OCI-LY1 (cell line): ENCODE results near the gene CDH4.

ENCODE experiments used
- H2AFZ ChIP-seq: fragments of 200-600 bp; sonication (generic), shearing (Covaris generic); 2 replicates; pipeline ENCODE4 v1.6.0; 2014; ENCODE audit warnings: antibody characterized with exemption, mild to moderate bottlenecking, low read length
- H3F3A ChIP-seq: fragments of 200-600 bp; sonication (generic), shearing (Covaris generic); 2 replicates; pipeline ENCODE4 v1.6.0; 2014; ENCODE audit warnings: mild to moderate bottlenecking, antibody characterized with exemption, low read length, moderate library complexity; ENCODE audit not compliant: insufficient read depth
- H3K27ac ChIP-seq: fragments of 200-600 bp; sonication (generic); 2 replicates; pipeline ENCODE4 v1.5.1; 2014; ENCODE audit warnings: low read length, mixed run types, mild to moderate bottlenecking, low read depth; ENCODE audit not compliant: poor library complexity, severe bottlenecking
- H3K27me3 ChIP-seq: fragments of 200-600 bp; sonication (generic); 2 replicates; pipeline ENCODE4 v1.6.0; 2014; ENCODE audit warnings: antibody characterized with exemption, mild to moderate bottlenecking, low read length, moderate library complexity; ENCODE audit not compliant: insufficient read depth
- H3K36me3 ChIP-seq: fragments of 200-600 bp; sonication (generic); 2 replicates; pipeline ENCODE4 v1.6.1; 2014; ENCODE audit warnings: mild to moderate bottlenecking, antibody characterized with exemption, low read length, moderate library complexity, mixed read lengths; ENCODE audit not compliant: insufficient read depth
- H3K4me1 ChIP-seq: fragments of 200-600 bp; sonication (generic); 2 replicates; pipeline ENCODE4 v1.5.1; 2014; ENCODE audit warnings: mild to moderate bottlenecking, low read length, moderate library complexity; ENCODE audit not compliant: insufficient read depth, severe bottlenecking
- H3K4me2 ChIP-seq: fragments of 200-600 bp; sonication (generic), shearing (Covaris generic); 2 replicates; pipeline ENCODE4 v1.6.1; 2014; ENCODE audit warnings: low read length
- H3K4me3 ChIP-seq: fragments of 200-600 bp; sonication (generic); 2 replicates; pipeline ENCODE4 v1.5.1; 2014; ENCODE audit warnings: low read length, low read depth, mild to moderate bottlenecking, mixed read lengths; ENCODE audit not compliant: poor library complexity, severe bottlenecking
- H3K79me2 ChIP-seq: fragments of 200-600 bp; shearing (Covaris generic); 2 replicates; pipeline ENCODE4 v1.6.1; 2016; ENCODE audit warnings: mixed run types, low read length, mixed read lengths; ENCODE audit not compliant: insufficient read depth
- H3K9ac ChIP-seq: fragments of 200-600 bp; sonication (generic), shearing (Covaris generic); 2 replicates; pipeline ENCODE4 v1.6.1; 2014; ENCODE audit warnings: mild to moderate bottlenecking, low read length, mixed read lengths
- H3K9me2 ChIP-seq: fragments of 200-600 bp; sonication (generic), shearing (Covaris generic); 2 replicates; pipeline ENCODE4 v1.6.1; 2014; ENCODE audit warnings: low read depth, mild to moderate bottlenecking, low read length, mixed read lengths
- H3K9me3 ChIP-seq: fragments of 200-600 bp; shearing (Covaris generic); 2 replicates; pipeline ENCODE4 v1.6.1; 2014; ENCODE audit warnings: low read length, mixed read lengths
- H4K20me1 ChIP-seq: fragments of 200-600 bp; sonication (generic), shearing (Covaris generic); 2 replicates; pipeline ENCODE4 v1.6.0; 2016; ENCODE audit warnings: mild to moderate bottlenecking, low read length; ENCODE audit not compliant: insufficient read depth
- CTCF ChIP-seq: fragments of 200-600 bp; sonication (generic), shearing (Covaris generic); IDR thresholded peaks from 2 replicates; pipeline ENCODE4 v1.5.1; 2017; ENCODE audit warnings: mild to moderate bottlenecking, antibody characterized with exemption, low read length, moderate library complexity, mixed read lengths
- EZH2 ChIP-seq: fragments of 200-600 bp; sonication (generic), shearing (Covaris generic); IDR thresholded peaks from 2 replicates; pipeline ENCODE4 v1.8.0; 2017; ENCODE audit warnings: borderline replicate concordance, mixed run types, mild to moderate bottlenecking, antibody characterized with exemption, low read length, moderate library complexity, mixed read lengths

The CDH4 gene

GRCh38 chr20:61724376-61724775 lies 472.3 kb downstream of the CDH4 start:
- no peak overlapping the region for H3K4me3 ChIP-seq
- H4K20me1 ChIP-seq = no peaks in the 10 kb centered on the region

GRCh38 chr20:61725145-61725544 lies 473.1 kb downstream of the CDH4 start:
- H3K27me3 ChIP-seq = no peaks in the 10 kb centered on the region
- no peaks in the 10 kb centered on the region for H3K4me1 ChIP-seq
- no peak overlapping the region for H2AFZ ChIP-seq

More at GRCh38 chr20:61724376-61724775, 472.3 kb downstream of the CDH4 start:
- Histone ChIP-seq H3F3A (no peaks in the 10 kb centered on the region), H3K36me3 (no peaks in the 10 kb centered on the region), H3K9me2 (no peaks in the 10 kb centered on the region), H3K9me3 (no peaks in the 10 kb centered on the region), H3K4me2 (no peak overlapping the region), H2AFZ (no peak overlapping the region), H3K4me1 (no peaks in the 10 kb centered on the region), H3K79me2 (no peaks in the 10 kb centered on the region), H3K27me3 (no peaks in the 10 kb centered on the region), H3K27ac (no peak overlapping the region), H3K9ac (no peak overlapping the region)
- no peak for TF ChIP-seq EZH2

GRCh38 chr20:61725966-61726365 lies 473.9 kb downstream of the CDH4 start:
- H3K9me3 ChIP-seq = no peaks in the 10 kb centered on the region
- H2AFZ ChIP-seq = no peak overlapping the region

More at GRCh38 chr20:61725145-61725544, 473.1 kb downstream of the CDH4 start:
- H3K4me2 ChIP-seq = no peak overlapping the region
- H3F3A ChIP-seq = no peaks in the 10 kb centered on the region
- H3K4me3 ChIP-seq = no peak overlapping the region
- no peak overlapping the region for H3K27ac ChIP-seq
- no peaks in the 10 kb centered on the region for H3K36me3 ChIP-seq
- no peaks in the 10 kb centered on the region for H3K79me2 ChIP-seq
- no peaks in the 10 kb centered on the region for H3K9me3 ChIP-seq
- H3K9me2 ChIP-seq = no peaks in the 10 kb centered on the region
- no peaks in the 10 kb centered on the region for H4K20me1 ChIP-seq
- no peak for TF ChIP-seq CTCF
- no peak for TF ChIP-seq EZH2
- no peak overlapping the region for H3K9ac ChIP-seq

More at GRCh38 chr20:61725966-61726365, 473.9 kb downstream of the CDH4 start:
- Histone ChIP-seq H3K9ac (no peak overlapping the region), H3K4me3 (no peak overlapping the region), H3K36me3 (no peaks in the 10 kb centered on the region), H3K4me2 (no peak overlapping the region), H3K9me2 (no peaks in the 10 kb centered on the region), H4K20me1 (no peaks in the 10 kb centered on the region), H3K27ac (no peak overlapping the region), H3K27me3 (0 out of 2 replicates have a peak, but pooled peaks cover 2% of the 10 kb centered on the region), H3F3A (no peaks in the 10 kb centered on the region), H3K4me1 (no peaks in the 10 kb centered on the region), H3K79me2 (no peaks in the 10 kb centered on the region)
- TF ChIP-seq CTCF (no peak), EZH2 (no peak)
